ENCODE results near the gene ZNF367. TPM values are rescaled to one million over a fixed set of nuclear protein-coding genes. Genes with fewer than 3 reads are reported as not detected.

The ZNF367 gene
- total and polyA plus RNA-seq, 2 of the 4 experiments (the other 2 are of a cell fraction) = 1.1 to 2.7 TPM

GRCh38 chr9:96450613-96451528, 32.7 kb upstream of the ZNF367 start:
- H4K5ac ChIP-seq (ENCODE audit: low read depth, low read length) = no peak overlapping the region
- no TSS peak for BruUV-seq (replicated peaks)
- no peaks in the 10 kb centered on the region for H3K36me3 ChIP-seq (ENCODE audit: control insufficient read depth, insufficient read depth, low read length)
- 1% methylated on average over 19 of the region's 63 CpGs; no CpG with 5 or more reads in 1 of the 2 experiments for WGBS, 2 experiments (ENCODE audit: extremely low coverage in 2 of 2, insufficient read length in 1 of 2)
- peak overlapping the region; percentile 81 for H3K4ac ChIP-seq (ENCODE audit: low read depth, low read length)
- H2AK5ac ChIP-seq (ENCODE audit: low read depth, low read length) = peak overlapping the region; percentile 13; the same call in 1 of the 2 replicates
- H3K9me3 ChIP-seq (ENCODE audit: control insufficient read depth, insufficient read depth, low read length) = no peaks in the 10 kb centered on the region
- no peak overlapping the region for H4K91ac ChIP-seq (ENCODE audit: insufficient read depth, low read depth, low read length)
- H3K56ac ChIP-seq (ENCODE audit: extremely low read depth, insufficient read depth, low read length) = peak overlapping the region; percentile 57; the same call in 1 of the 2 replicates
- H4K20me1 ChIP-seq (ENCODE audit: insufficient read depth, low read length) = peaks cover 6% of the 10 kb centered on the region; the same call in 1 of the 2 replicates
- ChIA-PET POLR2A (ENCODE audit: unreplicated experiment) (no interaction called here), CTCF (interaction anchor here (0.6 to 1.4 kb wide), 2 partner anchors 54 to 64 kb away, joined by 3 read pairs; no protein-coding TSS in a partner anchor)
- peak; percentile 0; the same call in 1 of the 2 replicates for ATAC-seq (ENCODE audit: low read depth)
- in situ Hi-C loops (cut with MboI; ENCODE audit: low sequenced_read_pairs) = no loop called here
- H3K4me2 ChIP-seq (ENCODE audit: low read depth, low read length) = peak overlapping the region; percentile 72
- dilution Hi-C loops (cut with HindIII; ENCODE audit: low sequenced_read_pairs, unreplicated experiment) = no loop called here
- H3K4me1 ChIP-seq (ENCODE audit: control insufficient read depth, insufficient read depth, low read length) = peaks cover 5% of the 10 kb centered on the region; the same call in 1 of the 2 replicates
- H2AK9ac ChIP-seq (replicated peaks; ENCODE audit: low read depth, low read length, poor library complexity) = peak overlapping the region; percentile 96
- H3K18ac ChIP-seq (ENCODE audit: low read depth, low read length) = no peak overlapping the region
- no peak overlapping the region; the same call in 2 of the 3 replicates for H2BK15ac ChIP-seq (ENCODE audit: low read depth, low read length)
- H2BK20ac ChIP-seq (ENCODE audit: low read depth, low read length) = peak overlapping the region; percentile 62; the same call in 1 of the 2 replicates
- no peaks in the 10 kb centered on the region for H3K27me3 ChIP-seq (ENCODE audit: control insufficient read depth, insufficient read depth, low read length)
- H3K9ac ChIP-seq (ENCODE audit: low read depth, low read length) = peak overlapping the region; percentile 53
- H3K23ac ChIP-seq (ENCODE audit: low read depth, low read length) = peak overlapping the region; percentile 97
- intact Hi-C loops (cut with micrococcal nuclease) = loop anchor here (2.0 to 5.0 kb wide), 5 partner anchors 32 to 216 kb away; partner anchors contain the start of gene ZNF367
- peak overlapping the region; percentile 24 for H2BK5ac ChIP-seq (ENCODE audit: low read depth, low read length, poor library complexity, severe bottlenecking)
- H2BK120ac ChIP-seq (ENCODE audit: low read depth, low read length) = peak overlapping the region; percentile 45; the same call in 1 of the 2 replicates
- H4K8ac ChIP-seq (ENCODE audit: low read depth in 2 of 2, low read length in 2 of 2) = peak overlapping the region in 1 of 2 experiments; percentile 47; a peak in 1 of 4 replicates
- peak overlapping the region; percentile 98 for H2AFZ ChIP-seq (replicated peaks; ENCODE audit: low read length, poor library complexity)
- peak; percentile 30 for DNase-seq
- H3K14ac ChIP-seq (replicated peaks; ENCODE audit: low read depth, low read length) = peak overlapping the region; percentile 91
- H3K9me1 ChIP-seq (ENCODE audit: insufficient read depth, low read length) = peaks cover 10% of the 10 kb centered on the region
- peak overlapping the region; percentile 41 for H3K27ac ChIP-seq (ENCODE audit: insufficient read depth, low read length)
- no peak for TF ChIP-seq BHLHE40 (IDR thresholded peaks at IDR 0.05; ENCODE audit: low read depth, low read length)
- no peak for TF ChIP-seq RCOR1 (IDR thresholded peaks at IDR 0.05; ENCODE audit: insufficient replicate concordance, low read length)
- no peak for TF ChIP-seq CEBPB (IDR thresholded peaks at IDR 0.05; ENCODE audit: low read depth, low read length)
- TF ChIP-seq RFX5 (IDR thresholded peaks at IDR 0.05; ENCODE audit: low read depth, low read length) = no peak
- TF ChIP-seq CHD1 (IDR thresholded peaks at IDR 0.05; ENCODE audit: low read depth, low read length) = no peak
- no peak for TF ChIP-seq MXI1 (IDR thresholded peaks at IDR 0.05; ENCODE audit: borderline replicate concordance, low read depth, low read length)
- TF ChIP-seq CTCF (conservative IDR thresholded peaks at IDR 0.05; ENCODE audit: low read depth, low read length) = no peak
- TF ChIP-seq FOS (IDR thresholded peaks at IDR 0.05; ENCODE audit: low read depth, low read length) = no peak
- no peak for TF ChIP-seq NFE2L2 (IDR thresholded peaks at IDR 0.05; ENCODE audit: low read depth, low read length)
- no peak for TF ChIP-seq SMC3 (IDR thresholded peaks at IDR 0.05; ENCODE audit: low read depth, low read length)
- TF ChIP-seq USF2 (IDR thresholded peaks at IDR 0.05; ENCODE audit: low read depth, low read length) = no peak
- no peak for TF ChIP-seq ELK1 (IDR thresholded peaks at IDR 0.05; ENCODE audit: borderline replicate concordance, low read depth, low read length)
- H3K79me1 ChIP-seq (ENCODE audit: low read depth in 1 of 2, low read length in 2 of 2) = peaks cover 5 to 40% of the 10 kb centered on the region in 2 experiments; a peak in 3 of 4 replicates
- H3K4me3 ChIP-seq (ENCODE audit: insufficient read depth, low read depth, low read length) = peak overlapping the region; percentile 97

Measured in IMR-90 (cell line).